KMS-11 (cell line): ENCODE measurements around the gene ITM2C.

Experiments
- H2AFZ ChIP-seq: fragments of 200-600 bp; sonication (generic); 2 replicates; pipeline ENCODE4 v1.6.1; 2016; ENCODE audit warnings: antibody characterized with exemption, mixed run types, low read depth
- H3K27ac ChIP-seq: fragments of 200-600 bp; sonication (generic); 2 replicates; pipeline ENCODE4 v1.6.1; 2016; ENCODE audit warnings: mild to moderate bottlenecking, mixed run types
- H3K27me3 ChIP-seq: fragments of 200-600 bp; sonication (generic); 2 replicates; pipeline ENCODE4 v1.6.1; 2017; ENCODE audit warnings: mild to moderate bottlenecking, low read depth, mixed run types, moderate library complexity; ENCODE audit not compliant: insufficient read depth
- H3K36me3 ChIP-seq: fragments of 200-600 bp; sonication (generic); 2 replicates; pipeline ENCODE4 v1.6.1; 2017; ENCODE audit warnings: mild to moderate bottlenecking, mixed run types; ENCODE audit not compliant: insufficient read depth
- H3K4me1 ChIP-seq: fragments of 200-600 bp; sonication (generic); 2 replicates; pipeline ENCODE4 v1.6.1; 2016; ENCODE audit warnings: mild to moderate bottlenecking, low read depth, mixed run types; ENCODE audit not compliant: poor library complexity, severe bottlenecking
- H3K4me2 ChIP-seq: fragments of 200-600 bp; sonication (generic); 2 replicates; pipeline ENCODE4 v1.7.0; 2016; ENCODE audit warnings: mild to moderate bottlenecking, mixed run types
- H3K4me3 ChIP-seq: fragments of 200-600 bp; sonication (generic); IDR thresholded peaks from 2 replicates; pipeline ENCODE4 v1.6.1; 2017; ENCODE audit warnings: low read depth, low read length, mixed read lengths; ENCODE audit not compliant: insufficient read depth
- H3K79me2 ChIP-seq: fragments of 200-600 bp; sonication (generic); 2 replicates; pipeline ENCODE4 v1.6.1; 2016; ENCODE audit warnings: low read depth, mixed run types; ENCODE audit not compliant: insufficient read depth
- H3K9ac ChIP-seq: fragments of 200-600 bp; sonication (generic); 2 replicates; pipeline ENCODE4 v1.6.1; 2016; ENCODE audit warnings: mild to moderate bottlenecking, mixed run types
- H4K20me1 ChIP-seq: fragments of 200-600 bp; sonication (generic); 2 replicates; pipeline ENCODE4 v1.6.1; 2016; ENCODE audit warnings: mild to moderate bottlenecking, mixed run types; ENCODE audit not compliant: insufficient read depth
- CTCF ChIP-seq: fragments of 200-600 bp; sonication (generic); conservative IDR thresholded peaks from 2 replicates; pipeline ENCODE4 v1.6.1; 2017; ENCODE audit warnings: low read depth, mild to moderate bottlenecking, antibody characterized with exemption, low read length, moderate library complexity, mixed read lengths

Gene ITM2C

DNA sequence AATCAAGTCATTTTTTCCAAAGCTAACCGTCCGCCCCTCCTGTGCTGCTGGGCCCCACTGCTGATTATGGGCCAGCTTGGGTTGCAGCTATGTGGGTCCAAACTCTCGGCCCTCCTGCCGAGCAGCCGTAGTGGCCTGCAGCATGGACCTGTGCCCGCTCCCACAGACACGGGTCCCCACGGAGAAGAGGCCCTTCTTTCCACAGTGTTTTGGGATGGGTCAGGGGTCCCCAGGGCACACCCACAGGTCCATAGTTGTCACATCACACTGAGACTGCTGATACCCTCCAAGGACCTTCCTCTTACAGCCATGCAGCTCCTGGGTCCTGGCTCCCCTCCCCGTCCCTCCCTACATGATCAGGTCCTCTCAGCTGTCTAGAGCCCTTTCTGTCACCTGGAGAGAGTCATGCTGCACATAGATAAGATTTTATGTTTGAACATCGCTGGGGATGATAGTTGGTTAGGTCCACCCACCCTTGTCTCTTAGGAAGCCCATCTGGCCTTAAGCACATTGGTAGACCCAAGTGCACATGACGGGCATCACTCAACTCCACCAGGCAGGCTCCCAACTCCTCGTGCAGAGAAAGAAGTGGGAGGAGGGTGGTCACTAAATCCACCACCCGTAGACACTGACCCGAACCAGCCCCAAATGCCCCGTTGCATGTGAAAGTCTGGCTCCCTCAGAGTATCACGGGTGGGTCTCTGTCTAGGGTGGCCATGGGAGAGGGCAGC lies 42.8 kb downstream of the ITM2C start:
- no peaks in the 10 kb centered on the region for H3K27me3 ChIP-seq
- no peaks in the 10 kb centered on the region for H4K20me1 ChIP-seq
- no peak overlapping the region for H3K27ac ChIP-seq
- H3K36me3 ChIP-seq, result no peaks in the 10 kb centered on the region
- H2AFZ ChIP-seq, result no peak overlapping the region
- peaks cover 21% of the 10 kb centered on the region for H3K4me1 ChIP-seq
- TF ChIP-seq CTCF, result no peak
- H3K9ac ChIP-seq, result no peak overlapping the region
- no peaks in the 10 kb centered on the region for H3K79me2 ChIP-seq
- no peak overlapping the region for H3K4me2 ChIP-seq
- no peak overlapping the region for H3K4me3 ChIP-seq

DNA sequence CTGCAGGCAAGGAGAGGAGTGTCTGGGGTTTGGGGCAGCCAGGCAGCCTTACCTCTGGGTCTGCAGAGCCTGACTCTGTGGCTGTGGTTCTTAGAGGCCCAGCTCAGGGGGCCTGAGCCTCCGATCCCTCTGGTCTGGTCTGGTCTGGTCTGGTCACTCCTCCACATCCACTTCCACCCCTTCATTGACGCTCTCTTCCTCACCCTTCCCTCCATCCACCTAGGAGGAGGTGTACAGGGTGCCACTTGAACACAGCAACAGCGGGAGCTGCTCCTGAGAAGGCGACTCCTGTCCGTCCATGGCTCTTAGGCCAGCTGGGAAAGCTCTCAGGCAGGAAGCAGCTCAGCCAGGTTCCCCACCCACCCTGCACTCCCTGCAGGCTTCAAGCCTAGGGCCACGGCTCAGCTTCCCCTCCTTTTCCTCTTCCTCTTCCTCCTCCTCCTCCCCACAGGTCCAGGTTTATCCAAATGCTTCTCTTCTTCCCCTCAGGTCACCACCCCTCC lies 43.4 kb downstream of the ITM2C start:
- no peaks in the 10 kb centered on the region for H3K27me3 ChIP-seq
- H2AFZ ChIP-seq, result no peak overlapping the region
- H3K4me2 ChIP-seq, result no peak overlapping the region
- no peak overlapping the region for H3K27ac ChIP-seq
- no peaks in the 10 kb centered on the region for H3K79me2 ChIP-seq
- no peaks in the 10 kb centered on the region for H4K20me1 ChIP-seq
- H3K4me1 ChIP-seq, result peaks cover 15% of the 10 kb centered on the region
- no peaks in the 10 kb centered on the region for H3K36me3 ChIP-seq
- no peak overlapping the region for H3K9ac ChIP-seq
- H3K4me3 ChIP-seq, result no peak overlapping the region
- TF ChIP-seq CTCF, result no peak

DNA sequence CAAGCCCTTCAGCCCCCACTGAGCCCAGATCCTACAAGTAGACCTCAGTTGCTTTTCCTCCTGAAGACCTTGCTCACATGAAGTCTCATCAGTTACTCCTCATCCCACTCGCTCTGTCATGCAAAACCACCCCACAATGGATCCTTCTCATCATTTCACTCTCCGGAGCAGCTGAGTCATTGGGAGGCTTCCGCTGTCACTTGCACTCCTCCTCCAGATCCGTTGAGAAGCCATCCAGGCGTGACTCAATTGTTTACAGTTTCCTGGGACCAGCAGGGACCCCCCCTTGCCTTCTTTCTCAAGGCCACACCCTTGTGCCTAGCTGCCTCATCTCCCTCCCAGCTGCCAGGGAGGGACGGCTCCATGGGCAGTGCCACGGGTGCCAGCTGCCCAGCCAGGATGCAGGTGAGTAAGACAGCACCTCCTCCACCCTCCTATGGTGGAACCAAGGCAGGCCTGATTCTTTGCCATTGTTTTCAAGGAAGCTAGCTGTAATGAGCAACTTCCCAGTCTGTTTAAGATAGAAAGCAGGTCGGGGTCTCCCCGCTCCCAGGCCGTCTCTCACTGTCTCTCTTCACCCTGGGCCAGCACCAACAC lies 44.0 kb downstream of the ITM2C start:
- Histone ChIP-seq H2AFZ (no peak overlapping the region), H4K20me1 (no peaks in the 10 kb centered on the region), H3K36me3 (no peaks in the 10 kb centered on the region), H3K79me2 (no peaks in the 10 kb centered on the region), H3K27me3 (no peaks in the 10 kb centered on the region), H3K27ac (no peak overlapping the region), H3K4me2 (no peak overlapping the region), H3K4me3 (no peak overlapping the region), H3K9ac (no peak overlapping the region), H3K4me1 (peaks cover 13% of the 10 kb centered on the region)
- no peak for TF ChIP-seq CTCF

DNA sequence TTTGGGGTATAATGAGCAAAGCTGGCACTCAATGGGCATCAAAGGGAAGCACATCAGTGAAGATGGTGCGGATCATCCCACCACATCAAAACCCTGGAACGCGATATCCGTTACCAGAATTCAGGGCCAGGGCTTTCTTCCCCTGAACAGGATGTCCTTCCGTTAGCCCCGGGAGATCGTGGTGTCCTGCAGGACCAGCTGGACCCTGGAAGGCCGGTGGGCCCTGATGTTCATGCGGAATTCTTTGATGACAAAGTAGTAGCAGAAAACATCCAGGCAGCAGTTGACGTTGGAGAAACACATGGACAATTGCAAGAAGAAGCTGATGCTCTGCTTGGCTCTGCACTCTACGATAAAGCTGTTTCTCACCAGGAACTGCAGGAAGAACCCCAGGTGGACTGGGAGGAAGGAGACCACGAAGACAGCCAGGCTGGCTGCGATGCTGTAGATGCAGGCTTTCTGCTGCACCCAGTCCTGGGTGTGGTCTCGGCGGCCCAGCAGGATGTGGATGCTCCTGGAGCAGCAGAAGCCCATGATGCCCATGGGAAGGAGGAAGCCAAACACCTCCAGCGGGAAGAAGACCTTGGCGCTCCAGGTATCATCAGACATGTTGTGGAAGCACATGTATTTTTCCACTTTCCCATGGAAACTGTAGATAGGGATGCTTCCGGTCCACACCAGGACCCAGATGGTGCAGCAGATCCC lies 45.3 kb downstream of the ITM2C start:
- Histone ChIP-seq H3K4me2 (no peak overlapping the region), H4K20me1 (no peaks in the 10 kb centered on the region), H2AFZ (no peak overlapping the region), H3K36me3 (no peaks in the 10 kb centered on the region), H3K27ac (no peak overlapping the region), H3K4me3 (no peak overlapping the region), H3K9ac (no peak overlapping the region), H3K4me1 (peaks cover 6% of the 10 kb centered on the region), H3K79me2 (no peaks in the 10 kb centered on the region), H3K27me3 (no peaks in the 10 kb centered on the region)
- TF ChIP-seq CTCF, result no peak
